ENCODE results near the gene ADAD1.
A peak's percentile ranks its signal among the peaks of the same experiment; 100 is the strongest.

The ADAD1 gene

DNA sequence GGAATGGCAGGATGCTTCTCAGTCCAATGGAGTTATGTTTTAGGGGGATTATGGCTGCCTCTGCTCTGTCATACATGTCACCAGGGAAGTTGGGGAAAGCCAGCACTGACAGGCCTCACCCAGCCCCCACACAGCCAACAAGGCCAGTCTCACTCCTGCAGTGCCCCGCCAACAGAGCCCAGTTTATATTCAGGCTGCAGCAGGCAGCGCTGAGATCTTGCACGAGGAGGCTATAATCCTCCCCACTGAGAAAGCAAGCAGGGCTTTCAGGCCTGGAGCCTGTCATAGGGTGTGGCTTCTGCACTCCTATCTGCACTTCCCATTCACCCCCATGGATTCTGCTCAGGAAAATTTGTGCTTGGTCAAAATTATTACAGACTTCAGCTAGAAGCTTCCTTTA is 25.1 kb downstream of the ADAD1 start:
- 64% methylated on average over 3 of the region's 3 CpGs for WGBS

DNA sequence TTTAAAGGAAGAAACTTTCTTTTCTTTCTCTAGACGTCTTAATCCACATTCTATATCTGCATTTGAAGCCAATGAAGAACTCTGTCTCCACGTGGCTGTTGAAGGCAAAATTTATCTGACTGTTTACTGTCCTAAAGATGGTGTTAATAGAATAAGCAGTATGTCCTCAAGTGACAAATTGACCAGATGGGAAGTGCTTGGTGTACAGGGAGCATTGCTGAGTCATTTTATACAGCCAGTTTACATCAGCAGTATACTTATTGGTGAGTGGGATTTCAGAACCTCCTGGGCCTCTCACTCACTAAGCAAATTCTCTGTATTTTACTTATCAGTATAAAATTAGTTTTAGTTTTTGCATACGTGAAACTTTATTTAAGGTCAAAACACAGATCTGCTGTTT is 33.7 kb downstream of the ADAD1 start:
- Histone ChIP-seq H3K36me3 (ENCODE audit: control insufficient read depth in 1 of 2, insufficient read depth in 2 of 2, low read depth in 1 of 2, low read length in 2 of 2) (no peaks in the 10 kb centered on the region), H3K14ac (ENCODE audit: low read length in 2 of 2) (no peak overlapping the region), H2BK5ac (ENCODE audit: low read depth, low read length, poor library complexity, severe bottlenecking) (no peak overlapping the region), H3K9ac (ENCODE audit: low read length) (no peak overlapping the region), H3K27ac (ENCODE audit: low read length, poor library complexity, severe bottlenecking) (no peak overlapping the region), H2BK12ac (ENCODE audit: low read length in 2 of 2) (no peak overlapping the region), H3K4ac (ENCODE audit: low read depth in 1 of 2, low read length in 2 of 2) (no peak overlapping the region), H2BK15ac (ENCODE audit: low read depth, poor library complexity, severe bottlenecking) (no peak overlapping the region), H3K79me1 (replicated peaks; ENCODE audit: low read length, poor library complexity, severe bottlenecking) (no peaks in the 10 kb centered on the region), H4K8ac (ENCODE audit: low read length) (no peak overlapping the region), H3K4me2 (ENCODE audit: low read length, poor library complexity, severe bottlenecking) (no peak overlapping the region), H3K4me1 (ENCODE audit: control insufficient read depth, insufficient read depth, low read depth, low read length) (no peaks in the 10 kb centered on the region), H3K4me3 (ENCODE audit: insufficient read depth in 1 of 2, low read depth in 1 of 2, low read length in 2 of 2) (no peak overlapping the region), H3K27me3 (ENCODE audit: control insufficient read depth in 1 of 2, insufficient read depth in 1 of 2, low read length in 2 of 2) (no peaks in the 10 kb centered on the region), H3K18ac (ENCODE audit: low read depth in 1 of 2, low read length in 2 of 2) (no peak overlapping the region), H4K91ac (ENCODE audit: low read length) (no peak overlapping the region), H2AK5ac (ENCODE audit: low read length, severe bottlenecking) (no peak overlapping the region), H3K9me3 (ENCODE audit: control insufficient read depth, low read length) (no peaks in the 10 kb centered on the region), H2BK120ac (ENCODE audit: low read depth, low read length) (no peak overlapping the region), H3K23ac (ENCODE audit: low read length in 2 of 2) (no peak overlapping the region), H2AFZ (ENCODE audit: low read depth, low read length) (no peak overlapping the region)
- peak; percentile 40 for DNase-seq
- WGBS = 61% methylated on average over 2 of the region's 3 CpGs

More for the DNA sequence above, 25.1 kb downstream of the ADAD1 start:
- no peak overlapping the region for H2AFZ ChIP-seq (ENCODE audit: low read depth, low read length)
- no peak overlapping the region for H3K14ac ChIP-seq (ENCODE audit: low read length in 2 of 2)
- no peak overlapping the region for H3K4me3 ChIP-seq (ENCODE audit: insufficient read depth in 1 of 2, low read depth in 1 of 2, low read length in 2 of 2)
- H4K91ac ChIP-seq (ENCODE audit: low read length) = no peak overlapping the region
- H3K27me3 ChIP-seq (ENCODE audit: control insufficient read depth in 1 of 2, insufficient read depth in 1 of 2, low read length in 2 of 2) = peaks cover 0 to 8% of the 10 kb centered on the region in 2 experiments
- no peak overlapping the region for H3K27ac ChIP-seq (ENCODE audit: low read length, poor library complexity, severe bottlenecking)
- H3K4me1 ChIP-seq (ENCODE audit: control insufficient read depth, insufficient read depth, low read depth, low read length) = no peaks in the 10 kb centered on the region
- H3K4me2 ChIP-seq (ENCODE audit: low read length, poor library complexity, severe bottlenecking) = no peak overlapping the region
- no peaks in the 10 kb centered on the region for H3K9me3 ChIP-seq (ENCODE audit: control insufficient read depth, low read length)
- H3K79me1 ChIP-seq (replicated peaks; ENCODE audit: low read length, poor library complexity, severe bottlenecking) = no peaks in the 10 kb centered on the region
- H2BK120ac ChIP-seq (ENCODE audit: low read depth, low read length) = no peak overlapping the region
- H3K18ac ChIP-seq (ENCODE audit: low read depth in 1 of 2, low read length in 2 of 2) = no peak overlapping the region
- no peak overlapping the region for H2BK12ac ChIP-seq (ENCODE audit: low read length in 2 of 2)
- H3K23ac ChIP-seq (ENCODE audit: low read length in 2 of 2) = no peak overlapping the region
- H3K9ac ChIP-seq (ENCODE audit: low read length) = no peak overlapping the region
- no peak overlapping the region for H2BK15ac ChIP-seq (ENCODE audit: low read depth, poor library complexity, severe bottlenecking)
- H2AK5ac ChIP-seq (ENCODE audit: low read length, severe bottlenecking) = no peak overlapping the region
- no peaks in the 10 kb centered on the region for H3K36me3 ChIP-seq (ENCODE audit: control insufficient read depth in 1 of 2, insufficient read depth in 2 of 2, low read depth in 1 of 2, low read length in 2 of 2)
- H3K4ac ChIP-seq (ENCODE audit: low read depth in 1 of 2, low read length in 2 of 2) = no peak overlapping the region
- no peak for DNase-seq
- no peak overlapping the region for H2BK5ac ChIP-seq (ENCODE audit: low read depth, low read length, poor library complexity, severe bottlenecking)
- no peak overlapping the region for H4K8ac ChIP-seq (ENCODE audit: low read length)

DNA sequence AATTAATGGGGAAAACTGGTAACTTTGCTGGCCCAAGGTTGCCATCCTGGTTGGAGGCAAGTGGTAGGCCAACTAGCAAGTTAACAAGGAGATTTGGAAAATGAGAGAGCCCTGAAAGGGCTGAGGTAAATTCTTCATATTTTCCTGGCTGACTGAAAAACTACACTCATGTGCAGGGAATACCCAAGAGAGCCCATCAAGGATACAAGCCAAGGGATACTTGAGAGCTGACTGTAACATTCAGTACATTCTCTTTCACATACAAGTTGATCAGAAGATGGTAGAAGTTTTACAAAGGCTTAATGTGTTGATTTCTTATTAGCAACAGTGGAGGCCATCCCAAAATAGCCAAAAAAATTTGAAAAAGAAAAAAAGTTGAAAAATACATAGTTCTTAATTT is 44.4 kb downstream of the ADAD1 start:
- no peak overlapping the region for H2BK15ac ChIP-seq (ENCODE audit: low read depth, poor library complexity, severe bottlenecking)
- H3K18ac ChIP-seq (ENCODE audit: low read depth in 1 of 2, low read length in 2 of 2) = no peak overlapping the region
- H3K4me1 ChIP-seq (ENCODE audit: control insufficient read depth, insufficient read depth, low read depth, low read length) = no peaks in the 10 kb centered on the region
- no peaks in the 10 kb centered on the region for H3K79me1 ChIP-seq (replicated peaks; ENCODE audit: low read length, poor library complexity, severe bottlenecking)
- no peak overlapping the region for H2BK5ac ChIP-seq (ENCODE audit: low read depth, low read length, poor library complexity, severe bottlenecking)
- H4K8ac ChIP-seq (ENCODE audit: low read length) = no peak overlapping the region
- DNase-seq = no peak
- no peaks in the 10 kb centered on the region for H3K36me3 ChIP-seq (ENCODE audit: control insufficient read depth in 1 of 2, insufficient read depth in 2 of 2, low read depth in 1 of 2, low read length in 2 of 2)
- H2BK120ac ChIP-seq (ENCODE audit: low read depth, low read length) = no peak overlapping the region
- no peak overlapping the region for H3K14ac ChIP-seq (ENCODE audit: low read length in 2 of 2)
- H2BK12ac ChIP-seq (ENCODE audit: low read length in 2 of 2) = no peak overlapping the region
- no peak overlapping the region for H2AFZ ChIP-seq (ENCODE audit: low read depth, low read length)
- H3K4ac ChIP-seq (ENCODE audit: low read depth in 1 of 2, low read length in 2 of 2) = no peak overlapping the region
- H4K91ac ChIP-seq (ENCODE audit: low read length) = no peak overlapping the region
- H3K9ac ChIP-seq (ENCODE audit: low read length) = no peak overlapping the region
- H3K27me3 ChIP-seq (ENCODE audit: control insufficient read depth in 1 of 2, insufficient read depth in 1 of 2, low read length in 2 of 2) = no peaks in the 10 kb centered on the region
- no peak overlapping the region for H3K4me3 ChIP-seq (ENCODE audit: insufficient read depth in 1 of 2, low read depth in 1 of 2, low read length in 2 of 2)
- H3K4me2 ChIP-seq (ENCODE audit: low read length, poor library complexity, severe bottlenecking) = no peak overlapping the region
- no peaks in the 10 kb centered on the region for H3K9me3 ChIP-seq (ENCODE audit: control insufficient read depth, low read length)
- H3K23ac ChIP-seq (ENCODE audit: low read length in 2 of 2) = no peak overlapping the region
- H3K27ac ChIP-seq (ENCODE audit: low read length, poor library complexity, severe bottlenecking) = no peak overlapping the region
- H2AK5ac ChIP-seq (ENCODE audit: low read length, severe bottlenecking) = no peak overlapping the region

DNA sequence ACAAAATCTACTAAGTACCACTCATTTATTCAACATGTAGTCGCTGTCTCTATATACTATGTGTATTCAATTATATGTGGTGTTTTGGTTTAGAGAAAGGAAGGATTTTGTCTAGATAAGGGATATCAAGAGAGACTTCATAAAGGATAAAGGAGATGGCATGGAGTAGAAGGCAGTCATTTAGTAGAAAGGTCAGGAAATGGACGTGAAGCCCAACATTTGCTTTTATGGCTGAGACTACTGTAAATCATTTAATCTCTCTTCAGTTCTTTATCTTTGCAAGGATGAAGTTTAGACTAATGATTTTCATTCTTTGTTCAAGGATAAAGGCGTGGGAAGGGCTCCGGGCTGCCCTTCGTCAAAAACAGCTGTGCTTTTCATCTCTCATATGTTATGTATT is 52.5 kb downstream of the ADAD1 start:
- Histone ChIP-seq H2BK5ac (ENCODE audit: low read depth, low read length, poor library complexity, severe bottlenecking) (peak overlapping the region; percentile 57), H3K27me3 (ENCODE audit: control insufficient read depth in 1 of 2, insufficient read depth in 1 of 2, low read length in 2 of 2) (no peaks in the 10 kb centered on the region), H3K4me1 (ENCODE audit: control insufficient read depth, insufficient read depth, low read depth, low read length) (no peaks in the 10 kb centered on the region), H2BK15ac (ENCODE audit: low read depth, poor library complexity, severe bottlenecking) (no peak overlapping the region), H2BK120ac (ENCODE audit: low read depth, low read length) (no peak overlapping the region), H3K4ac (ENCODE audit: low read depth in 1 of 2, low read length in 2 of 2) (no peak overlapping the region), H4K91ac (ENCODE audit: low read length) (no peak overlapping the region), H4K8ac (ENCODE audit: low read length) (no peak overlapping the region), H2AK5ac (ENCODE audit: low read length, severe bottlenecking) (no peak overlapping the region), H3K14ac (ENCODE audit: low read length in 2 of 2) (no peak overlapping the region), H2AFZ (ENCODE audit: low read depth, low read length) (no peak overlapping the region), H3K27ac (ENCODE audit: low read length, poor library complexity, severe bottlenecking) (no peak overlapping the region), H3K9me3 (ENCODE audit: control insufficient read depth, low read length) (no peaks in the 10 kb centered on the region), H2BK12ac (ENCODE audit: low read length in 2 of 2) (no peak overlapping the region), H3K23ac (ENCODE audit: low read length in 2 of 2) (no peak overlapping the region), H3K79me1 (replicated peaks; ENCODE audit: low read length, poor library complexity, severe bottlenecking) (no peaks in the 10 kb centered on the region), H3K4me3 (ENCODE audit: insufficient read depth in 1 of 2, low read depth in 1 of 2, low read length in 2 of 2) (no peak overlapping the region), H3K4me2 (ENCODE audit: low read length, poor library complexity, severe bottlenecking) (no peak overlapping the region), H3K36me3 (ENCODE audit: control insufficient read depth in 1 of 2, insufficient read depth in 2 of 2, low read depth in 1 of 2, low read length in 2 of 2) (no peaks in the 10 kb centered on the region), H3K18ac (ENCODE audit: low read depth in 1 of 2, low read length in 2 of 2) (no peak overlapping the region), H3K9ac (ENCODE audit: low read length) (no peak overlapping the region)
- no peak for DNase-seq
- WGBS = 86% methylated on average over 4 of the region's 5 CpGs
